BJ (cell line): ENCODE data around the gene LAPTM4A. TPM values are rescaled to one million over a fixed set of nuclear protein-coding genes. Genes with fewer than 3 reads are reported as not detected.

ENCODE experiments used
- CTCF ChIA-PET: fragments of 350-600 bp; formaldehyde crosslinking; extraction: SDS; loops from one replicate; lab custom pipeline; 2021; ENCODE audit warnings: antibody characterized with exemption, inconsistent platforms; lab: Yijun Ruan, JAX
- POLR2A ChIA-PET: fragments of 300-600 bp; sonication (Branson Sonifier 250); formaldehyde crosslinking; extraction: SDS; loops from one replicate; lab custom pipeline; 2021; ENCODE audit warnings: antibody characterized with exemption; lab: Charles Lee
- DNase-seq: peaks from one replicate; pipeline ENCODE4 v3.0.0-alpha.2; 2011; ENCODE audit warnings: low read depth
- H3K27me3 ChIP-seq: 2 replicates; pipeline ENCODE4 v1.6.0; 2011; ENCODE audit warnings: low read length; ENCODE audit not compliant: control insufficient read depth, insufficient read depth
- H3K36me3 ChIP-seq: 2 replicates; pipeline ENCODE4 v1.5.1; 2011; ENCODE audit warnings: low read length; ENCODE audit not compliant: control insufficient read depth, insufficient read depth
- H3K4me3 ChIP-seq: 2 replicates; pipeline ENCODE4 v1.5.1; 2011; ENCODE audit warnings: low read depth, mild to moderate bottlenecking, control low read depth, low read length
- CTCF ChIP-seq: IDR thresholded peaks from 2 replicates; pipeline ENCODE4 v1.5.1; 2011; ENCODE audit warnings: low read depth, mild to moderate bottlenecking, control low read depth, inconsistent platforms, low read length, moderate library complexity; ENCODE audit not compliant: insufficient read depth
- polyA plus RNA-seq: library from polyadenylated mRNA; depleted of rRNA; stranded (reverse); fragments of >200 nt; gene quantifications from 2 replicates; pipeline ENCODE4 v1.2.3, GENCODE V29; 2011

The LAPTM4A gene
- polyA plus RNA-seq, 1 experiment = 379 TPM

GRCh38 chr2:20081841-20082240 is 30.4 kb upstream of the LAPTM4A start:
- Histone ChIP-seq H3K27me3 (no peaks in the 10 kb centered on the region), H3K36me3 (no peaks in the 10 kb centered on the region), H3K4me3 (no peak overlapping the region)
- ChIA-PET POLR2A (no interaction called here), CTCF (no interaction called here)
- TF ChIP-seq CTCF = no peak
- no peak for DNase-seq

DNA sequence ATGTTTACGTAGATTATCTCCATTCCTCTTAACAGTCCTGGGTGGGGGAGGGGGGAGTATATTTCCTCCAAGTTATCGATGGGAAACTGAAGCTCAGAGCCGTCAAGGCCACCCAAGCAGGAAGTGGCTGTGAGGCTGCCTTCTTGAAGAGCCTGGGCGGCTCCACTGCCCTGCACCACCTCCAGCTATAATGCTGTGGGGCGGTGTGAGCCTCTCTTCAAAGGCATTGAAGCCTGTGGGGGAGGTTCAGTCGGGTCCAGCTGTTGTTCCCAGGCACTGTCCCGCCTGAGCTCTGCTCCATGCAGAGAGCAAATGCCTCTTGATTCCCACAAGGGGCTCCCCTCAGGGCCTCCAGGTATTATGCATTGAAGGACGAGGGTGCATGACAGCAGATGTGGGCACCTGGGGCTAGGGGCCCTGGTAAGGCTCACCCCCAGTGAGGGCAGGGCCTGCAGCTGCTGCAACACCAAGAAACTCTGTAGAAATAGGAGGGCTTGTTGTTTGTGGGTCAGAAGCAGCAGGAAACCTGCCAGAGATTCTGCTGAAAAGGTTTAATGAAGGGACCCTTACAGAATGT is 29.5 kb upstream of the LAPTM4A start:
- no peaks in the 10 kb centered on the region for H3K27me3 ChIP-seq
- no peak for TF ChIP-seq CTCF
- H3K36me3 ChIP-seq = no peaks in the 10 kb centered on the region
- ChIA-PET POLR2A (no interaction called here), CTCF (interaction anchor here (1.0 kb wide), 1 partner anchor 65 kb away, joined by 4 read pairs; no protein-coding TSS in a partner anchor)
- H3K4me3 ChIP-seq = no peak overlapping the region
- no peak for DNase-seq

DNA sequence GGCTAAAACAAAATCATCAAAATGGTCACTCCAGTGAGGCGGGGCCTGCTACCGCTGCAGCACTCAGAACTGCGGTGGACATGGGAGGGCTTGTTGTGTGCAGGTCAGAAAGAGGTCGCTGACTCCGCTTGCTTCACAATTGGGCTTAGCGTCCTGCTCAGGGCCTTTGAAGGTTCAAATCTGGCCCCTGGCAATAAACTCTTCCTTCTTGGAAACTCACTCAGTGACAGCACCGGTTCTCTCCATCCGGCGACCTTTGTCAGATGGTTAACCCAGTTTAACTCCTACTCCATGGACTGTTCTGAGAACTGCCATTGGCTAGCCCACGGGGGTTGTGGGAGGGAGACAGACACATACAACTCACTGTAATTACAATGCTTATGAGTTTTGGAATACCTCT is 29.0 kb upstream of the LAPTM4A start:
- TF ChIP-seq CTCF = no peak
- CTCF ChIA-PET = interaction anchor here (1.0 kb wide), 1 partner anchor 65 kb away, joined by 4 read pairs; no protein-coding TSS in a partner anchor
- POLR2A ChIA-PET = no interaction called here

DNA sequence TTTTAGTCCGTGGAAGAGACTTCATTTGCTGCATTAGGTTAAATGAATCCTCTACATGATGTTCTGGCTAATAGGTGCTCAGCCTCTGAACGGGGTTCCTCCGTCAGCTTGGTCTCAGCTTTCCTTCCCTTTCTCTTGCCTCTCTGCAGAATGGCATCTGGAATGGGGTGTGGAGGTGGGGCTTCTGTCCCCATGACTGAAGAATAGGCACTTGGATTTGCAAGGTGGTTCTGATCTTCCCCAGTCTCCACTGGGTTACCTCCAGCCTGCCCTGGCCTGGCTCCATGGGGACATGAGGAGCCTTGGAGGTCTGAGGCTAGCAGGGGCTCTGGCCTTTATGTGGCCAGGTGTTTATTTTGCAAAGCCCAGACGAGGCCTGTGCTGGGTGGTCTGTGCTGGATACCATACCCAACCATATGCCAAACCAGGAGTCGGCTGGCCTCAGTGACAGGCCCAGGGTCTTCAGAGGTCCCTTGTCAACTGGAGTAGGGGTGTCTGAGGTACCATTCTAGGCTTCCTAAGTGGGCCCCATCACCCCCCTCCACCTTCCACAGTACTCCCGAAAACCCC is 28.2 kb upstream of the LAPTM4A start:
- Histone ChIP-seq H3K4me3 (no peak overlapping the region), H3K36me3 (no peaks in the 10 kb centered on the region), H3K27me3 (no peaks in the 10 kb centered on the region)
- ChIA-PET POLR2A (no interaction called here), CTCF (no interaction called here)
- DNase-seq = no peak
- no peak for TF ChIP-seq CTCF

More for the DNA sequence above, 29.0 kb upstream of the LAPTM4A start:
- Histone ChIP-seq H3K36me3 (no peaks in the 10 kb centered on the region), H3K27me3 (no peaks in the 10 kb centered on the region), H3K4me3 (no peak overlapping the region)
- no peak for DNase-seq

GRCh38 chr2:20077411-20077940 is 26.0 kb upstream of the LAPTM4A start:
- CTCF ChIA-PET = interaction anchor here (1.7 kb wide), 1 partner anchor 17 kb away, joined by 11 read pairs; no protein-coding TSS in a partner anchor
- Histone ChIP-seq H3K4me3 (no peak overlapping the region), H3K36me3 (no peaks in the 10 kb centered on the region), H3K27me3 (no peaks in the 10 kb centered on the region)
- POLR2A ChIA-PET = no interaction called here
- no peak for TF ChIP-seq CTCF
- no peak for DNase-seq
